Esophagus muscularis mucosa (tissue), 3 donors: Measurements from ENCODE around the gene TBX2.

Source experiments
- POLR2A ChIP-seq: fragments of 450-650 bp; IDR thresholded peaks from one replicate; pipeline ENCODE4 v1.6.1; 2017; ENCODE audit warnings: antibody characterized with exemption, moderate library complexity, mild to moderate bottlenecking, low read depth
- POLR2AphosphoS5 ChIP-seq, 2 donors: sonication (generic); formaldehyde crosslinking; IDR thresholded peaks; one replicate each; pipeline ENCODE4 v1.6.1; 2017; ENCODE audit warnings: antibody characterized with exemption in 2 of 2
- TF ChIP-seq, protein P1 (sequence below), 3 experiments: fragments of 200-600 bp in 2 of 3; fragments of 450-650 bp in 1 of 3; sonication (generic) in 2 of 3; IDR thresholded peaks; one replicate each; pipeline ENCODE4 v1.5.1; 2017 to 2019; ENCODE audit warnings: antibody characterized with exemption in 3 of 3, mild to moderate bottlenecking in 2 of 3, moderate library complexity in 1 of 3

DNA sequence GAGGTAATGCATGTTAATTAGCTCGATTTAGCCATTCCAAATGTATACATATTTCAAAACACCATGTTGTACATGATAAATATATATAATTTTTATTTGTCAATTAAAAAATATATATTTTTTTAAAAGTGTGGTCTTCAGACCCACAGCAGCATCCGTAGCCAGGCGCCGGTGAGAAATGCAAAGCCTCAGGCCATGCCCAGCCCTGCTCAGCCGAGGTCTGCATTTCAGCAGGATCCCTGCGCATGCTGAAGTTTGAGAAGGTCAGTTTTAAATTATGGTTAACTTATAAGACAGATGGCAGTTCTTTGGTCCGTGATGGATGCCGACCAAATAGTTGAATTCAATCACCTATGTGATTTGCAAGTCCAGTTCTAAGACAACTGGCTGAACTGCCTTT is 28.0 kb upstream of the TBX2 start:
- TF ChIP-seq, protein P1, sequence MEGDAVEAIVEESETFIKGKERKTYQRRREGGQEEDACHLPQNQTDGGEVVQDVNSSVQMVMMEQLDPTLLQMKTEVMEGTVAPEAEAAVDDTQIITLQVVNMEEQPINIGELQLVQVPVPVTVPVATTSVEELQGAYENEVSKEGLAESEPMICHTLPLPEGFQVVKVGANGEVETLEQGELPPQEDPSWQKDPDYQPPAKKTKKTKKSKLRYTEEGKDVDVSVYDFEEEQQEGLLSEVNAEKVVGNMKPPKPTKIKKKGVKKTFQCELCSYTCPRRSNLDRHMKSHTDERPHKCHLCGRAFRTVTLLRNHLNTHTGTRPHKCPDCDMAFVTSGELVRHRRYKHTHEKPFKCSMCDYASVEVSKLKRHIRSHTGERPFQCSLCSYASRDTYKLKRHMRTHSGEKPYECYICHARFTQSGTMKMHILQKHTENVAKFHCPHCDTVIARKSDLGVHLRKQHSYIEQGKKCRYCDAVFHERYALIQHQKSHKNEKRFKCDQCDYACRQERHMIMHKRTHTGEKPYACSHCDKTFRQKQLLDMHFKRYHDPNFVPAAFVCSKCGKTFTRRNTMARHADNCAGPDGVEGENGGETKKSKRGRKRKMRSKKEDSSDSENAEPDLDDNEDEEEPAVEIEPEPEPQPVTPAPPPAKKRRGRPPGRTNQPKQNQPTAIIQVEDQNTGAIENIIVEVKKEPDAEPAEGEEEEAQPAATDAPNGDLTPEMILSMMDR (IDR thresholded peaks at IDR 0.05) = no peak
- no peak for TF ChIP-seq POLR2A
- TF ChIP-seq POLR2AphosphoS5 (IDR thresholded peaks at IDR 0.05) = no peak
